CD4-positive, alpha-beta T cell (primary cell): ENCODE measurements around the gene RALGPS1. TPM values are rescaled to one million over a fixed set of nuclear protein-coding genes. Genes with fewer than 3 reads are reported as not detected.

Experiments
- ATAC-seq: fragments of 200-7000 bp; cut with Tn5 transposase; one replicate; pipeline ENCODE4 v1.10.0; 2022; ENCODE audit warnings: mild to moderate bottlenecking; ENCODE audit not compliant: poor library complexity
- CTCF ChIA-PET: fragments of 350-600 bp; sonication (Branson Sonifier 250); formaldehyde crosslinking; loops from one replicate; lab custom pipeline; 2021; ENCODE audit warnings: antibody characterized with exemption, inconsistent platforms; lab: Charles Lee
- POLR2A ChIA-PET: fragments of 350-600 bp; sonication (Branson Sonifier 250); formaldehyde crosslinking; loops from one replicate; lab custom pipeline; 2021; ENCODE audit warnings: antibody characterized with exemption, inconsistent platforms; lab: Charles Lee
- DNase-seq, 14 experiments: peaks; one replicate each; pipeline ENCODE4 v3.0.0-alpha.2; 2013 to 2020; ENCODE audit warnings: mixed read lengths in 2 of 14
- H3K27ac ChIP-seq, 2 donors: one replicate each; pipeline versions ENCODE4 v1.5.1 to v1.7.0; 2013; ENCODE audit warnings: low read length in 2 of 2, low read depth in 1 of 2, mild to moderate bottlenecking in 1 of 2
- H3K27me3 ChIP-seq, 2 experiments: 1 replicate in 1 of 2; 2 replicates in 1 of 2; pipeline versions ENCODE4 v1.6.1 to v1.7.0; 2013; ENCODE audit warnings: low read length in 2 of 2, control low read depth in 1 of 2, mild to moderate bottlenecking in 1 of 2, moderate library complexity in 1 of 2; ENCODE audit not compliant: insufficient read depth in 2 of 2, control insufficient read depth in 1 of 2
- H3K36me3 ChIP-seq: one replicate; pipeline ENCODE4 v1.6.1; 2013; ENCODE audit warnings: low read length, control low read depth; ENCODE audit not compliant: insufficient read depth
- H3K4me1 ChIP-seq: one replicate; pipeline ENCODE4 v1.6.1; 2013; ENCODE audit warnings: low read length, control low read depth; ENCODE audit not compliant: insufficient read depth
- H3K4me3 ChIP-seq: one replicate; pipeline ENCODE4 v1.5.1; 2013; ENCODE audit warnings: mild to moderate bottlenecking, low read length, moderate library complexity
- H3K9me3 ChIP-seq, 2 experiments: 1 replicate in 1 of 2; 2 replicates in 1 of 2; pipeline versions ENCODE4 v1.6.1 to v1.7.0; 2013; ENCODE audit warnings: low read length in 2 of 2, mild to moderate bottlenecking in 2 of 2, control low read depth in 1 of 2, moderate library complexity in 1 of 2; ENCODE audit not compliant: control insufficient read depth in 1 of 2, insufficient read depth in 1 of 2
- H3K27ac Mint-ChIP-seq: one replicate; pipeline ENCODE4 v1.8.0; 2020; ENCODE audit warnings: mixed read lengths
- H3K27me3 Mint-ChIP-seq: one replicate; pipeline ENCODE4 v1.8.0; 2021; ENCODE audit warnings: mixed read lengths
- H3K36me3 Mint-ChIP-seq: one replicate; pipeline ENCODE4 v1.8.0; 2021; ENCODE audit warnings: low read depth, mixed read lengths
- H3K4me1 Mint-ChIP-seq: one replicate; pipeline ENCODE4 v1.8.0; 2021; ENCODE audit warnings: low read depth, mixed read lengths
- H3K4me3 Mint-ChIP-seq: one replicate; pipeline ENCODE4 v1.8.0; 2020; ENCODE audit warnings: mild to moderate bottlenecking, mixed read lengths
- H3K9me3 Mint-ChIP-seq: one replicate; pipeline ENCODE4 v1.8.0; 2020; ENCODE audit warnings: mixed read lengths
- intact Hi-C, 2 experiments: fragments of 100-400 bp; cut with DNase I in 1 of 2; cut with micrococcal nuclease in 1 of 2; formaldehyde crosslinking; loops; one replicate each; pipeline versions ENCODE4 v1.15.1 to v1.9.0; 2023 to 2025; cut with DNase I, micrococcal nuclease
- total RNA-seq, 174 experiments: library from RNA in 2 of 174; stranded (reverse) in 2 of 174; gene quantifications; one replicate each; pipeline ENCODE4 v1.2.3 and lab custom pipeline; 2021 to 2026
- TF ChIP-seq, protein P1 (sequence below): fragments of 200-600 bp; IDR thresholded peaks from one replicate; pipeline ENCODE4 v1.8.0; 2022; ENCODE audit warnings: antibody characterized with exemption, mild to moderate bottlenecking

RALGPS1 gene
- total RNA-seq, 2 experiments from 2014 or later: 5.8 to 6.3 TPM

DNA sequence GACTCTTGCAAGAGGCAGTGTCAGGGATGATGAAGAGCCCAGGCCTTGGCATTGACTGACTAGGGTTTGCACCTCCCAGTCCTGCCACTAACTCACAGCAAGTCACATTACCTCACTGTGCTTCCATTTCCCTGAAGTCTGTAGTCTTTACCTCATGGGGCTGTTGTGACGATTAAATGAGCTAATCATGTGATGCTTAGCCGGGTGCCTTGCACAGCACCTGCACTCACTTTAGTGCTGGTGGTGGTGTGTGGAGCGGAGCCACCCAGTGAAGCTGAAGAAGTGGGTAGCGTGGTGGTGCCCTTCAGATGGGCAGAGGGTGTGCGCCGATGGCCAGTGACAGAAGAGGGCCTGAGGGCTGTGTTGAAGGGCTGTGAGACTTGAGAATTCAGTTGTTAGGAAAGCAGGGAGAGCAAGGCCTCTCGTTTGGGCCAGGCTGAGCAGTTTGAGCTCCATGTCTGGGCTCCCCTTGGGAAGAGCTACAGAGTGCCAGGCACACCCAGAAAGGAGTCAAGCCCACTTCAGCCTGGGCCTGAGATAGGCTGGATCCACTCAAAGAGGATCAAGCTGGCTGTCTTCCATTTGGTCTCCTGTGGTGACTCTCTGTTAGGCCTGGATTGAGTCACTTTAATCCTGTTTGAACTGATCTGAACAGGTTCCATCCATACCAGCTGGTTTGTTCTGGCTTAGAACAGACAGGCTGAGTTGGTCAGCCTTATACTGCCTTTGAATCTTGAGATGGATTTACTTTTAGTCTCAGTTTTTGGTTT lies 42.5 kb downstream of the RALGPS1 start:
- H3K4me3 ChIP-seq: no peak overlapping the region
- ATAC-seq (no peak), DNase-seq (no peak)
- H3K27me3 ChIP-seq: no peaks in the 10 kb centered on the region
- CTCF ChIA-PET: interaction anchor here (1.0 to 2.0 kb wide), 2 partner anchors 16 to 27 kb away, joined by 3 to 5 read pairs; no protein-coding TSS in a partner anchor
- H3K36me3 Mint-ChIP-seq: no peaks in the 10 kb centered on the region
- TF ChIP-seq, protein P1, sequence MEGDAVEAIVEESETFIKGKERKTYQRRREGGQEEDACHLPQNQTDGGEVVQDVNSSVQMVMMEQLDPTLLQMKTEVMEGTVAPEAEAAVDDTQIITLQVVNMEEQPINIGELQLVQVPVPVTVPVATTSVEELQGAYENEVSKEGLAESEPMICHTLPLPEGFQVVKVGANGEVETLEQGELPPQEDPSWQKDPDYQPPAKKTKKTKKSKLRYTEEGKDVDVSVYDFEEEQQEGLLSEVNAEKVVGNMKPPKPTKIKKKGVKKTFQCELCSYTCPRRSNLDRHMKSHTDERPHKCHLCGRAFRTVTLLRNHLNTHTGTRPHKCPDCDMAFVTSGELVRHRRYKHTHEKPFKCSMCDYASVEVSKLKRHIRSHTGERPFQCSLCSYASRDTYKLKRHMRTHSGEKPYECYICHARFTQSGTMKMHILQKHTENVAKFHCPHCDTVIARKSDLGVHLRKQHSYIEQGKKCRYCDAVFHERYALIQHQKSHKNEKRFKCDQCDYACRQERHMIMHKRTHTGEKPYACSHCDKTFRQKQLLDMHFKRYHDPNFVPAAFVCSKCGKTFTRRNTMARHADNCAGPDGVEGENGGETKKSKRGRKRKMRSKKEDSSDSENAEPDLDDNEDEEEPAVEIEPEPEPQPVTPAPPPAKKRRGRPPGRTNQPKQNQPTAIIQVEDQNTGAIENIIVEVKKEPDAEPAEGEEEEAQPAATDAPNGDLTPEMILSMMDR: no peak
- H3K4me1 Mint-ChIP-seq: no peaks in the 10 kb centered on the region
- H3K9me3 ChIP-seq: no peaks in the 10 kb centered on the region
- H3K4me3 Mint-ChIP-seq: no peak overlapping the region
- H3K36me3 ChIP-seq: no peaks in the 10 kb centered on the region
- no peaks in the 10 kb centered on the region for H3K4me1 ChIP-seq
- intact Hi-C loops: no loop called here
- H3K9me3 Mint-ChIP-seq: no peaks in the 10 kb centered on the region
- no peak overlapping the region for H3K27ac ChIP-seq
- POLR2A ChIA-PET: no interaction called here
- H3K27me3 Mint-ChIP-seq: peaks cover 6% of the 10 kb centered on the region
- no peak overlapping the region for H3K27ac Mint-ChIP-seq

DNA sequence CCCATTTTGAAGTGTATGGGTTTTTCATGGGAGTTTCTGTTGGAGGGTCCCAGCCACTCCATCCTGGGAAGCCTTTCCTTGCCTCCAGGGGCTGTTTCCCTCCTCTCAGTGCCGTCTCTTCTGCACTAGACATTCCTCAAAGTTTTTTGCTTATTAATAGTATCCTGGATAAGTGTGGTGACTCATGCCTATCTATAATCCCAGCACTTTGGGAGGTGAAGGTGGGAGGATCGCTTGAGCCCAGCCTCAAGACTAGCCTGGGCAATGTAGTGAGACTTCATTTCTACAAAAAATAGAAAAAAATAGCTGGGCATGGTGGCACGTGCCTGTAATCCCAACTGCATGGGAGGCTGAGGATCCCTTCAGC lies 43.1 kb downstream of the RALGPS1 start:
- no peaks in the 10 kb centered on the region for H3K9me3 Mint-ChIP-seq
- intact Hi-C loops: no loop called here

DNA sequence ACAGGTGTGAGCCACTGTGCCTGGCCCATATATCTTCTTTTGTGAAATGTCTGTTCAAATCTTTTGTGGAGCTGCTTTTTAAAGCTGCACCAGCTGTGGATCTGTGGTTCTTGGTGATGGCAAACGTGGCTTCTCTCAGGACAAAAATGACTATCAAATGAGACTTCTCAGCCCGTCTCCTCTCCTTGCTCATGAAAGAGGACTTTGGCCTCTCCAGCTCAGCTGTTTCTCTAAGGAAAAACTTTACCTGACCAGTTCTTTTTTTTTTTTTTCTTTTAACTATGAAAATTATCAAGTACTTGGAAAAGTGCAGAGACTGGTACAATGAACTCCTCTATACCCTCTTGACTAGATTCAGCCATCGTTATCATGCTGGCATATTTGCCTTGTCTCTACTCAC lies 44.8 kb downstream of the RALGPS1 start:
- no peak overlapping the region for H3K4me3 ChIP-seq
- intact Hi-C loops: no loop called here
- H3K4me1 Mint-ChIP-seq: no peaks in the 10 kb centered on the region
- H3K4me3 Mint-ChIP-seq: no peak overlapping the region
- no peak overlapping the region for H3K27ac Mint-ChIP-seq
- H3K36me3 Mint-ChIP-seq: no peaks in the 10 kb centered on the region
- CTCF ChIA-PET: no interaction called here
- H3K36me3 ChIP-seq: no peaks in the 10 kb centered on the region
- DNase-seq: no peak
- H3K27me3 ChIP-seq: no peaks in the 10 kb centered on the region
- H3K9me3 Mint-ChIP-seq: no peaks in the 10 kb centered on the region
- no peaks in the 10 kb centered on the region for H3K9me3 ChIP-seq
- peaks cover 10% of the 10 kb centered on the region for H3K27me3 Mint-ChIP-seq
- no peaks in the 10 kb centered on the region for H3K4me1 ChIP-seq
- TF ChIP-seq, protein P1: no peak
- ATAC-seq: no peak
- POLR2A ChIA-PET: no interaction called here
- H3K27ac ChIP-seq: no peak overlapping the region

More for the DNA sequence above, 43.1 kb downstream of the RALGPS1 start:
- ATAC-seq: no peak
- Mint-ChIP-seq H3K4me3 (no peak overlapping the region), H3K27me3 (peaks cover 6% of the 10 kb centered on the region), H3K36me3 (no peaks in the 10 kb centered on the region), H3K27ac (no peak overlapping the region), H3K4me1 (no peaks in the 10 kb centered on the region)
- CTCF ChIA-PET: interaction anchor here (1.3 to 2.0 kb wide), 2 partner anchors 17 to 27 kb away, joined by 5 read pairs; no protein-coding TSS in a partner anchor
- no peaks in the 10 kb centered on the region for H3K27me3 ChIP-seq
- H3K4me1 ChIP-seq: no peaks in the 10 kb centered on the region
- POLR2A ChIA-PET: no interaction called here
- TF ChIP-seq, protein P1: no peak
- no peaks in the 10 kb centered on the region for H3K9me3 ChIP-seq
- H3K4me3 ChIP-seq: no peak overlapping the region
- no peak for DNase-seq
- no peaks in the 10 kb centered on the region for H3K36me3 ChIP-seq
- H3K27ac ChIP-seq: no peak overlapping the region
